ENCODE measurements around the gene SIGLEC1.

The SIGLEC1 gene

DNA sequence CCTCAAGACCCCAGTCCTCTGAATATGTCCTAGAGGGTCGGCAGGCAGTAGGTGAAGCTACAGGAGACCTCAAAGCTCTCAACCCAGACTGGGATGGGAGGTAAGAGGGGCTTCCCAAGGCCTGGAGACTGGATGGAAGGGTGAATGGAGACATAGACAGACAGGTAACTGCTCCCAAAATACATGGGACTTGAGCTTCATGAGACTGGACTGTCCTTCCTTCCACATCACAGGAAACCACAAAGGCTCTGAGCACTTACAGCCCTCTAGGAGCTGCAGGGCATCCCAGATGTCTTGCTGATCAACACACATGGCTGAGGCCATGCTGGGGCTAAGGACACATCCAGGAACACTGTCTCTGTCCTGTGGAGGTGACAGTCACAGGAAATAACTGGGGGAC is 31.6 kb upstream of the SIGLEC1 start:
- Histone ChIP-seq H3K4me1 (ENCODE audit: control insufficient read depth, insufficient read depth, low read length) (peaks cover 9% of the 10 kb centered on the region; the same call in 1 of the 2 replicates), H3K27me3 (ENCODE audit: control insufficient read depth, insufficient read depth, low read length) (peaks cover 34% of the 10 kb centered on the region), H3K9me3 (ENCODE audit: control insufficient read depth, insufficient read depth, low read length) (no peaks in the 10 kb centered on the region)

DNA sequence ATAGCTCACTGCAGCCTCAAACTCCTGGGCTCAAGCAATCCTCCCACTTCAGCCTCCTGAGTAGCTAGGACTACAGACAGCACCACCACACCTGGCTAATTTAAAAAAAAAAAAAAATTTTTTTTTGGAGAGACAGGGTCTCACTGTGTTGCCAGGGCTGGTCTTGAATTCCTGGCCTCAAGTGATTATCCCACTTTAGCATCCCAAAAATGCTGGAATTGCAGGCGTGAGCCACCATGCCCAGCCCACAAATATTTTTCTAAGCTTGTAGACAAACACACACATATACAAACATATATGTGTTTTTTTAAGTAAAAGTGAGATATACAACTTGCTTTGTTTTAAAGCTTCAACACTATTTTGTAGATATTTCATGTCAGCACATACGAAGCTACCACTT is 30.9 kb upstream of the SIGLEC1 start:
- H3K4me3 ChIP-seq (ENCODE audit: low read depth, low read length), result no peak overlapping the region
- H3K27ac ChIP-seq (ENCODE audit: low read depth, low read length), result no peak overlapping the region
- H3K9ac ChIP-seq (ENCODE audit: low read depth, low read length), result no peak overlapping the region
- peaks cover 26% of the 10 kb centered on the region for H3K27me3 ChIP-seq (ENCODE audit: control insufficient read depth, insufficient read depth, low read length)
- H3K4me1 ChIP-seq (ENCODE audit: control insufficient read depth, insufficient read depth, low read length), result peaks cover 9% of the 10 kb centered on the region; the same call in 1 of the 2 replicates
- H3K9me3 ChIP-seq (ENCODE audit: control insufficient read depth, insufficient read depth, low read length), result no peaks in the 10 kb centered on the region
- no peaks in the 10 kb centered on the region for H3K36me3 ChIP-seq (ENCODE audit: control insufficient read depth, insufficient read depth, low read length)

More for the DNA sequence above, 31.6 kb upstream of the SIGLEC1 start:
- no peak overlapping the region for H3K4me3 ChIP-seq (ENCODE audit: low read depth, low read length)
- H3K36me3 ChIP-seq (ENCODE audit: control insufficient read depth, insufficient read depth, low read length), result no peaks in the 10 kb centered on the region
- no peak overlapping the region for H3K9ac ChIP-seq (ENCODE audit: low read depth, low read length)
- H3K27ac ChIP-seq (ENCODE audit: low read depth, low read length), result no peak overlapping the region

DNA sequence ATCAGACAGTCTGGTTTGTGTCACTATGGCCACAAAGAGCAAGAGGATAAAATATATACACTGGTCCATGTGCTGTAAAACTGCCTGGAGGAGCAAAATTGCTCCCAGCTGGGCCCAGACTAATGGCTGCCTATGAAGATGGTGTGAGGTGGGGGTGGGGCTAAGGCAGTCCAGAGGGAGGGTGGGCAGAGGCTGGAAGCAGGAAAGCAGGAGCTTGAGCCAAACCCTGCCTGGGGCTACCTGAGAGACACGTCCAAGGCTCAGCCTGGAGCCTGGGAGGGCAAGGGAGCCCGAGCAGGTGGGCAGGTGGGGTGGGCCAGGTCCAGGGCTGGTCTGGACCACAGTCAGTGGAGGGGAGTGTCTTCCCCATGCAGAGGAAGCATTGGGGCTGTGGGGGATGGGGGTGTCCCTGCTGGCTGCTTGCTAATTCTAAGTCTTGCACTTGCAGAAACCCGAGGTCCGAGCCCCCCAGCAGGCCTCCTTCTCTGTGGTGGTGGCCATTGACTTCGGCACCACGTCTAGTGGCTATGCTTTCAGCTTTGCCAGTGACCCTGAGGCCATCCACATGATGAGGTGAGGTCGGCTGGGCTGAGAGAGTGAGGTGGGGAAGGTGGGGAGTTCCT is 29.5 kb upstream of the SIGLEC1 start:
- H3K27ac ChIP-seq (ENCODE audit: low read depth, low read length), result no peak overlapping the region
- H3K4me3 ChIP-seq (ENCODE audit: low read depth, low read length), result no peak overlapping the region
- H3K9ac ChIP-seq (ENCODE audit: low read depth, low read length), result no peak overlapping the region
- H3K27me3 ChIP-seq (ENCODE audit: control insufficient read depth, insufficient read depth, low read length), result peaks cover 17% of the 10 kb centered on the region
- H3K36me3 ChIP-seq (ENCODE audit: control insufficient read depth, insufficient read depth, low read length), result no peaks in the 10 kb centered on the region
- peaks cover 9% of the 10 kb centered on the region; the same call in 1 of the 2 replicates for H3K4me1 ChIP-seq (ENCODE audit: control insufficient read depth, insufficient read depth, low read length)
- no peaks in the 10 kb centered on the region for H3K9me3 ChIP-seq (ENCODE audit: control insufficient read depth, insufficient read depth, low read length)

DNA sequence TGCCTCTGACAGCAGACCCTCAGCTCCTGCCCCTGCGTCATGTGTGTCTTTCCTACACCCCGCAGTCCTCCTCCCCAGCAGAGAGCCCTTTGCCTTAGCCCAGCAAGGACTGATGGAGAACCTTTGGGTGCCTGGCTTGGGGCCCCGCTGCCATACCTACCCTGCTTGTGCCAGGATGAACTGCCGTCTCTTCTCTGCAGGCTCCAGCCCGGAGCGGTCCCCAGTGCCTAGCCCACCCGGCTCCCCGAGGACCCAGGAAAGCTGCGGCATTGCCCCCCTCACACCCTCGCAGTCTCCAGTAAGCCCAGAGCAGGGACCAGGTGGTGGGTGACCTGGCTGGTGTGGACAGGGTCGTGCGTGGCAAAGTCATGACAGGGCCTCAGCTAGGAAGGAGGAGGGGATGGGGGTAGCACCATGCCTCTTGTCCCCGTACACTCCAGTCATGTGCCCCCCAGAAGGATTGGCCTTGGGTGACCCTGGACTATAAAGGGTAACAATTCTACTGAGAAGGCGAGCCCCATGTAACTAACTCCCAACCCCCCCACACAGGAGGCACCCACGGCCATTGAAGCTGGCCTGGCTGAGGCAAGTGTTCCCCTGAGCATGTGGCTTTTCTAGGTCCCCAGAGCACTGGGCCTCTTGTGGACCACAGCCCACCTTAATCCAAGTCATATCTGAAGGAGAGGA is 28.4 kb upstream of the SIGLEC1 start:
- Histone ChIP-seq H3K27me3 (ENCODE audit: control insufficient read depth, insufficient read depth, low read length) (peaks cover 12% of the 10 kb centered on the region), H3K9me3 (ENCODE audit: control insufficient read depth, insufficient read depth, low read length) (no peaks in the 10 kb centered on the region), H3K27ac (ENCODE audit: low read depth, low read length) (no peak overlapping the region), H3K4me1 (ENCODE audit: control insufficient read depth, insufficient read depth, low read length) (peaks cover 9% of the 10 kb centered on the region; the same call in 1 of the 2 replicates), H3K4me3 (ENCODE audit: low read depth, low read length) (no peak overlapping the region), H3K9ac (ENCODE audit: low read depth, low read length) (no peak overlapping the region), H3K36me3 (ENCODE audit: control insufficient read depth, insufficient read depth, low read length) (no peaks in the 10 kb centered on the region)

DNA sequence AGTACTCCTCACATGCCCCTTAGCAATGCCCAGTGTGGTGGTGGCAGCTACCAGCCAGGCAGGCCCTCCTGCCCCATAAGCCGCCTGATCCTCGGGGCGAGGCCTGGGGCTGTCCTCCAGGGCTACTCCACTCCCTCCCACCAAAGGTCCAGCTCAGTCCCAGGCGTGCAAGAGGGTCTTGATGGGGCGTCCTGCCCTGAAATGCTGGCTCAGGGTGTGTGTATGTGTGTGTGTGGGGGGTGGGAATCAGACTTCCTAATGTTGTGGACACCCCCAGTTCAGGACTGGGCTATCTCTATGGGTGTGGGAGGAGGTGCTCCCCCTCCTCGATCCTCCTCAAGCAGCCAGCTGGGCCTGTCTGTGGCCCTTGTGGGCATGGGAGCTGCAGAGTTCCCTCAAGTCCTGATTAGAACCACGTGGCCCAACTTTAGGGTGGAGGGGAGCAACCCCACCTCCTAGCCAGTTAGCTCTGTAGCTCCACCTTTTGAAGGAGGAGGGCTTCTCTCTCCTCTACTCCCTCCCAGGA is 27.6 kb upstream of the SIGLEC1 start:
- Histone ChIP-seq H3K4me1 (ENCODE audit: control insufficient read depth, insufficient read depth, low read length) (0 out of 2 replicates have a peak, but pooled peaks cover 4% of the 10 kb centered on the region), H3K27me3 (ENCODE audit: control insufficient read depth, insufficient read depth, low read length) (peaks cover 6% of the 10 kb centered on the region; the same call in 1 of the 2 replicates), H3K36me3 (ENCODE audit: control insufficient read depth, insufficient read depth, low read length) (no peaks in the 10 kb centered on the region), H3K9ac (ENCODE audit: low read depth, low read length) (no peak overlapping the region), H3K27ac (ENCODE audit: low read depth, low read length) (no peak overlapping the region), H3K4me3 (ENCODE audit: low read depth, low read length) (no peak overlapping the region), H3K9me3 (ENCODE audit: control insufficient read depth, insufficient read depth, low read length) (no peaks in the 10 kb centered on the region)

DNA sequence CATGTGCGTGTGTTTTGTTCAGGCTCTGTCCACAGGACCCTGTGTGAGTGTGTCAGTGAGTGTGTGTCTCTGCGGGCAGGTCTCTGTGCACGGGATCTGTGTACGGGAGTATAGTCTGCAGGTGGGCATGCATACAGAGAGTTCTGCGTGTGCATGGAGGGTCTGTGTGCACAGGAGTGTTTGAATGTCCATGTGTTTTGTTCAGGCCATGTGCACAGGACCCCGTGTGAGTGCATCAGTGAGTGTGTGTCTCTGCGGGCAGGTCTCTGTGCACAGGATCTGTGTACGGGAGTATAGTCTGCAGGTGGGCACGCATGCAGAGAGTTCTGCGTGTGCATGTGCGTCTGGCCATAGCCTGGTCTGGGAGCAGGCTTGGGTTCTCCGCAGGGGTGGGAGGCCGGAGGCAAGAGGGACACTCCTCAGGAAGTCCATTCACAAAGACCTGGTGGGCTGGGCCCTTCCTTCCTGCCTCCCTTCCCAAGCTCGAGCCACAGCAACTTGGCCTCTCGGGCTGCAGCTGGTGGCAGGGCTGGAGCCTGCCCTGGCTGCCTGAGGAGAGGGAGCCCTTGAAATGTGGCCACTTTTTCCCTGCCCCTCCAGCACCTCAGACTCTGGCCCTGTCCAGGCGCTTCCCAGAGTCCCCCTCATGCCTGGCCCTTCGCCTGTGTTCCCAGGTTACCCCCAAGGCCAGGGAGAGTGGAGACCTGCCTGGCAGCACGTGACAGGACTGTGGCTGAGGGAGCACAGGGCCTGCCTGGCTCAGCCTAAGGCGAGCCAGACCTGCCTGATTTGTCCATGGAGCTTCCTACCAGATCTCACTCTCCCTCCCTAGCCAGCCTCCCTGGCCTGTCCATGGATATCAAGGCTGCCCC is 26.9 kb upstream of the SIGLEC1 start:
- Histone ChIP-seq H3K27me3 (ENCODE audit: control insufficient read depth, insufficient read depth, low read length) (peaks cover 2% of the 10 kb centered on the region; the same call in 1 of the 2 replicates), H3K4me1 (ENCODE audit: control insufficient read depth, insufficient read depth, low read length) (0 out of 2 replicates have a peak, but pooled peaks cover 4% of the 10 kb centered on the region), H3K9me3 (ENCODE audit: control insufficient read depth, insufficient read depth, low read length) (no peaks in the 10 kb centered on the region), H3K36me3 (ENCODE audit: control insufficient read depth, insufficient read depth, low read length) (no peaks in the 10 kb centered on the region), H3K9ac (ENCODE audit: low read depth, low read length) (no peak overlapping the region), H3K27ac (ENCODE audit: low read depth, low read length) (no peak overlapping the region), H3K4me3 (ENCODE audit: low read depth, low read length) (no peak overlapping the region)

DNA sequence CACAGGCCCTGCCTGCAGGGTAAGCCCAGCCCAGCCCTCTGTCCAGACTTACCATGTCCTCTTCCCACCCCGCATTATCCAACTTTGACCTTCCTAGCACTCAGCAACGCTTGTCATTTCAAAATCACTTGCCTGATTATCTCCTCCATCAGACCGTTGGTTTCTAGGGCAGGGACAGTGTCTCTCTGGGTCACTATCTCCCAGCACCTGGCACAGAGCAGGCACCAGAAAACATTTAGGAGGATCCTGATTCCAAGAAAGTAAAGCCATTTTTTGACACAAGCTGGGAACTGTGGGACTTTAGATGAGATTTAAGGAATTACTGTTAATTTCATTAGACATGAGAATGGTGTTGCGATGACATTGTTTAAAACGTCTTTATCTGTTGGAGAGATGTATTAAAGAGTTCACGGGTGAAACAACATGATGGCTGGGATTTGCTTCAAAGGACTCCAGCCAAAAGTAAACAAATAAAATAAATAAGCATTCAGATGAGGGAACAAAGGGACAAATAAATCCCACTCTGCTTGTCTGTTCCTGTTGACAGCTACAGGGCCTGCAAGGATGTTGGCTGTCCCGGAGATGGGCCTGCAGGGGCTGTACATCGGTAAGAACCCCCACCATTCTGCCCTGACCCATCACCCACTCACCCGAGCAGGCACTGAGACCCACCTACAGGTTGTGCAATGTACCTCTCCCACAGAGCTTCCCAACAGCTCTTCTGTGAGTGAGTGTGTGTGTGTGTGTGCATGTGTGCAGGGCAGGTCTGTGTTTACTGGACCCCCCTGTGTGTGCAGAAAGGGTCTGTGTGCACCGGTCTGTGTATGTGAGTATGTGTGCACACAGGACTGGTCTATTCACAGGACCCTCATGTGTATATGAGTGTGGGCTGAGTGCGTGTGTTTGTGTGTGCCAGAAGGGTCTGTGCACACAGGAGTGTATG is 26.0 kb upstream of the SIGLEC1 start:
- Histone ChIP-seq H3K4me1 (ENCODE audit: control insufficient read depth, insufficient read depth, low read length) (0 out of 2 replicates have a peak, but pooled peaks cover 4% of the 10 kb centered on the region), H3K27ac (ENCODE audit: low read depth, low read length) (no peak overlapping the region), H3K4me3 (ENCODE audit: low read depth, low read length) (no peak overlapping the region), H3K27me3 (ENCODE audit: control insufficient read depth, insufficient read depth, low read length) (peaks cover 4% of the 10 kb centered on the region), H3K9me3 (ENCODE audit: control insufficient read depth, insufficient read depth, low read length) (no peaks in the 10 kb centered on the region), H3K9ac (ENCODE audit: low read depth, low read length) (no peak overlapping the region), H3K36me3 (ENCODE audit: control insufficient read depth, insufficient read depth, low read length) (no peaks in the 10 kb centered on the region)

DNA sequence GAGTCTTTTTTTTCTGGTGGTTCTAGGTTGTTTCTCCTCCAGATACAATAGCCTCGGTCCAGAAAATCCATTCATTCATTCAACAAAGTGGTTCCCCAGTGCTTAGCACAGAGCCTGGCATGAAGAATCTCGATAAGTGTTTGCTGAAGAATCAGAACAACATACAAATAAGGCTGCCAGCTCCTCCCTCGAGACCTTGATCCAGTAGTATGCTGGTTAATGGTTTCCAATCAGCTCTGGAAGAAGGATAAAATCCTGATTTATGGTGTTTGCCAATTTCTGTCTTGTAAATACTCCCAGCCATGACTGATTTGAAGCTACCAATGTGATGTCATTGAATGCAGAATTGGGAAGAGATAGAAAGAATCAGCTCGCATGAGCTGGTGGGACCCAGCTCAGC is 23.4 kb upstream of the SIGLEC1 start:
- Histone ChIP-seq H3K9me3 (ENCODE audit: control insufficient read depth, insufficient read depth, low read length) (no peaks in the 10 kb centered on the region), H3K9ac (ENCODE audit: low read depth, low read length) (no peak overlapping the region), H3K4me3 (ENCODE audit: low read depth, low read length) (no peak overlapping the region), H3K36me3 (ENCODE audit: control insufficient read depth, insufficient read depth, low read length) (no peaks in the 10 kb centered on the region), H3K4me1 (ENCODE audit: control insufficient read depth, insufficient read depth, low read length) (no peaks in the 10 kb centered on the region; the same call in 1 of the 2 replicates), H3K27me3 (ENCODE audit: control insufficient read depth, insufficient read depth, low read length) (peaks cover 26% of the 10 kb centered on the region), H3K27ac (ENCODE audit: low read depth, low read length) (no peak overlapping the region)

DNA sequence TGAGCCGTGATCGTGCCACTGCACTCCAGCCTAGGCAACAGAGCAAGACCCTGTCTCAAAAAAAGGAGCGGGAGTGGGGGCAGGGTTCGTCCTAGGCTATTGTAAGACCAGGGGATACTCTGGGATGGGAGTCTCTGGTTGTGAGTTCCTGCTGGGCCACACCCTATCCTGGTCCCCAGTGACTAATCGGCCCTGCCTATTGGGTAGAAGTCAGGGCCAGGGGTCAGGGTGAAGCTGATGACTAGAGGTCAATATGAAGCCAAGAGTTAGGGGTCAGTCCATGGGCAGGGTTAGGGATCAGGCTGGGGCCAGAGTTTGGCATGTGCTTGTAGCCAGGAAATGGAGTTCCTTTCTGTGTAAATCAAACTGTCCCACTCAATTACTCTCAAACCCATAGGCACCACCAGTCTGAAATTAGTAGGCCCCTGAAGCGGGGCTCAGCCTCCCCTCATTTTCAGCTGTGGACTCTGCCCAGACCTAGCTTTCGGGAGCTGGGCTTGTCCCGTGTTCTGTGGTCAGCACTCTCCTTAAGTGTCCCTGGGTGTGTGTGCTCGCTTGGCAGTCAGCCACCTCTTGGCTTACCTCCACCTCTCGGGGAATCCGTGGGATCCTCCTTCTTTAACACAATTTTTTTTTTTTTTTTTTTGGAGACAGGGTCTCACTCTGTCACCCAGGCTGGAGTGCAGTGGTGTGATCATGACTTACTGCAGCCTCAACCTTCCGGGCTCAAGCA is 21.9 kb upstream of the SIGLEC1 start:
- Histone ChIP-seq H3K9ac (ENCODE audit: low read depth, low read length) (no peak overlapping the region), H3K27ac (ENCODE audit: low read depth, low read length) (no peak overlapping the region), H3K4me1 (ENCODE audit: control insufficient read depth, insufficient read depth, low read length) (no peaks in the 10 kb centered on the region; the same call in 1 of the 2 replicates), H3K9me3 (ENCODE audit: control insufficient read depth, insufficient read depth, low read length) (no peaks in the 10 kb centered on the region), H3K36me3 (ENCODE audit: control insufficient read depth, insufficient read depth, low read length) (no peaks in the 10 kb centered on the region), H3K4me3 (ENCODE audit: low read depth, low read length) (no peak overlapping the region), H3K27me3 (ENCODE audit: control insufficient read depth, insufficient read depth, low read length) (peaks cover 27% of the 10 kb centered on the region)

Measured in HUES48 (cell line).